Measurements from ENCODE around the gene RECQL5.

DNA sequence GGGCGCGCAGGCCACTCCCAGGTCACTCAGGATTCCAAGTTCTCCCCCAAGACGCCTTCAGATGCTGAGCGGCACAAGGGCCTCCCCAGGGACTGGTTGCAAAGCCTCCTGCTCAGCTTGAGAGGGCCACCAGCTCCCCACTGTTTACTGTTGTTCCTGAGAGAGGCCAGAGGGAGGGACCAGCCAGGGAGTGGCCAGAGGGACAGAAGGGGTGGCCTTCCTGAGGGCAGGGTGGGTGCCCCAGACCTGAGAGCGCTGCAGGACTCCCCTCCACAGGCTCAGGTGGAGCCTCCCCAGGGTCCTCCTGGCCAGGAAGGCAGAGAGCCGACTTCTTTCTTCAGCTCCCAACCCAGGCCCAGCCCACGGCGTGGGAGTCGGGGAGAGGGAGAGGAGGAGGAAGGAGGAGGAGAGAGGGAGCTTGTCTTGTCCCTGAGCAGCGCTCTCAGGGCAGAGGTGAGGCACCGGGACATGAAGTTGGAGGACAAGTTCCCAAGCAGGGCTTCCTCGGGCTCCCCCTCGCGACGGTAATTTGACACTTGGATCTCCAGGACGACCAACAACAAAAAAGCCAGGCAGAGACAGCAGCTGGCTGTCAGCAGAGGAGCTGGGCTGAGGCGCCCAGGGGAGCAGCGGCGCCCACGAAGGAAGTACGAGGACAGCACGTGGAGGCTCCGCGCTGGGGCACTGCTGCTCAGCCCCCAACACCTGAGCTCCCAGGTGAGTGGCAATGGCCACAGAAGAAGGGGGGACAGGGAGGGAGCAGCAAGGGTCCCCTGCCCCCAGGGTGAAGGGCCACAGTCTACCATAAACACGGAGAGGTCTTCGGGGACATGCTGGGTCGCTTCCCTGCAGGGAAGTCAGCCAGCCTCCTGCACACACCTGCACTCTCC is 33.2 kb downstream of the RECQL5 start:
- TF ChIP-seq POLR2AphosphoS5 (IDR thresholded peaks at IDR 0.05; ENCODE audit: insufficient read depth in 1 of 2, low read depth in 1 of 2) (peak; percentile 18 to 20), CTCF (IDR thresholded peaks at IDR 0.05) (peak; percentile 18 to 52 (median 33))

Measured in vagina (tissue), 2 donors.